Fibroblast of skin of scalp (primary cell): ENCODE measurements around the gene PDE6B.
"Not testable (repeated sequence)": the region's sequence is repeated elsewhere in the genome, so short reads cannot be mapped to it uniquely, and the experiment has no call there.

Experiments
- DNase-seq: peaks from one replicate; pipeline ENCODE4 v3.0.0-alpha.2; 2013

Gene PDE6B

GRCh38 chr4:705278-706082 lies 80.1 kb downstream of the PDE6B start, which contains the start of gene PCGF3:
Gene PCGF3 (plus strand): TSS chr4:705832. CDS start chr4:733681, 27,849 bp downstream.
- DNase-seq = peak; percentile 96

GRCh38 chr4:706083-706633 lies 80.8 kb downstream of the PDE6B start:
- not testable (repeated sequence) for DNase-seq

- DNase-seq = no peak
These were observed 81.6 kb downstream of the PDE6B start for GRCh38 chr4:706834-707598.

- DNase-seq = no peak
These were observed 82.7 kb downstream of the PDE6B start for GRCh38 chr4:707929-708630.

GRCh38 chr4:708631-708933 lies 83.2 kb downstream of the PDE6B start:
- no peak for DNase-seq

- DNase-seq = no peak
These were observed 84.0 kb downstream of the PDE6B start for GRCh38 chr4:709348-709747.

- no peak for DNase-seq
These were observed 84.7 kb downstream of the PDE6B start for GRCh38 chr4:710116-710515.

GRCh38 chr4:710916-711315 lies 85.5 kb downstream of the PDE6B start:
- DNase-seq = no peak

- DNase-seq = no peak
These were observed 86.7 kb downstream of the PDE6B start for GRCh38 chr4:712093-712492.

- DNase-seq = no peak
These were observed 87.7 kb downstream of the PDE6B start for GRCh38 chr4:712916-713632.

GRCh38 chr4:714087-714486 lies 88.7 kb downstream of the PDE6B start:
- no peak for DNase-seq

- no peak for DNase-seq
These were observed 92.4 kb downstream of the PDE6B start for GRCh38 chr4:717601-718320.

- DNase-seq = no peak
These were observed 93.1 kb downstream of the PDE6B start for GRCh38 chr4:718460-718859.
